K562 (cell line): Measurements from ENCODE around the gene NCL. TPM values are rescaled to one million over a fixed set of nuclear protein-coding genes. Genes with fewer than 3 reads are reported as not detected.

Source experiments
- ATAC-seq: fragments of 200-7000 bp; cut with Tn5 transposase; 3 replicates; pipeline ENCODE4 v1.9.1; 2020; ENCODE audit warnings: moderate library complexity
- BruUV-seq: library from RNA; stranded (reverse); fragments of 400-500 nt; replicated peaks from 2 replicates; lab custom pipeline; 2021; lab: Mats Ljungman, UMichigan
- CTCF ChIA-PET: fragments of 300-600 bp; formaldehyde crosslinking; extraction: SDS; loops from one replicate; lab custom pipeline; 2021; ENCODE audit warnings: low intra/inter-chr PET ratio; lab: Yijun Ruan, JAX
- POLR2A ChIA-PET: fragments of 300-600, 350-650 bp; sonication (Branson Sonifier 250); formaldehyde crosslinking; extraction: SDS; loops from one replicate; lab custom pipeline; 2021; ENCODE audit warnings: antibody characterized with exemption, inconsistent platforms; lab: Yijun Ruan, JAX
- DNase-seq, 4 experiments: peaks; one replicate each; pipeline versions ENCODE4 v3.0.0 to v3.0.0-alpha.2; 2011 to 2018; ENCODE audit warnings: low spot score in 3 of 4, mixed read lengths in 3 of 4; ENCODE audit errors: extremely low read depth in 1 of 4
- FAIRE-seq: peaks from 2 replicates; lab custom pipeline; 2011; peaks lifted over from hg19 to GRCh38; lab: Jason Lieb, UNC
- H2AFZ ChIP-seq: 2 replicates; pipeline ENCODE4 v1.6.0; 2011; ENCODE audit warnings: low read depth, low read length, control low read depth, inconsistent platforms
- H3K27ac ChIP-seq: fragments of 200-600 bp; 3 replicates; pipeline ENCODE4 v1.8.0; 2011; ENCODE audit warnings: low read depth, mild to moderate bottlenecking, control low read depth, inconsistent platforms, low read length, moderate library complexity, mixed read lengths; ENCODE audit errors: extremely low read depth
- H3K27me3 ChIP-seq, 2 experiments: fragments of 300-600 bp in 1 of 2; 2 replicates in 1 of 2; 3 replicates in 1 of 2; pipeline versions ENCODE4 v1.6.0 to v1.8.0; 2011; ENCODE audit warnings: inconsistent platforms in 2 of 2, low read length in 2 of 2, mild to moderate bottlenecking in 1 of 2, mixed read lengths in 1 of 2, moderate library complexity in 1 of 2; ENCODE audit not compliant: control insufficient read depth in 2 of 2, insufficient read depth in 2 of 2
- H3K36me3 ChIP-seq: fragments of 300-600 bp; 3 replicates; pipeline ENCODE4 v1.8.0; 2011; ENCODE audit warnings: mild to moderate bottlenecking, low read length, inconsistent platforms; ENCODE audit not compliant: control insufficient read depth, insufficient read depth
- H3K4me1 ChIP-seq, 2 experiments: fragments of 200-600 bp in 1 of 2; replicated peaks in 1 of 2; 2 replicates in 1 of 2; 3 replicates in 1 of 2; pipeline versions ENCODE4 v1.5.1 to v1.8.0; 2011; ENCODE audit warnings: inconsistent platforms in 2 of 2, low read length in 2 of 2, mild to moderate bottlenecking in 1 of 2, mixed read lengths in 1 of 2, moderate library complexity in 1 of 2; ENCODE audit not compliant: control insufficient read depth in 2 of 2, insufficient read depth in 2 of 2
- H3K4me2 ChIP-seq: 2 replicates; pipeline ENCODE4 v1.6.1; 2011; ENCODE audit warnings: low read length, control low read depth, inconsistent platforms, mixed read lengths; ENCODE audit not compliant: insufficient read depth
- H3K4me3 ChIP-seq: fragments of 200-600 bp; sonication (generic), shearing (Covaris generic); 2 replicates; pipeline ENCODE4 v1.5.1; 2016; ENCODE audit warnings: control low read depth, inconsistent platforms
- H3K79me2 ChIP-seq: fragments of 200-600 bp; 3 replicates; pipeline ENCODE4 v1.8.0; 2011; ENCODE audit warnings: low read length, inconsistent platforms; ENCODE audit not compliant: control insufficient read depth, insufficient read depth
- H3K9ac ChIP-seq, 2 experiments: 2 replicates each; pipeline versions ENCODE4 v1.6.0 to v1.6.1; 2011; ENCODE audit warnings: low read depth in 2 of 2, low read length in 2 of 2, control low read depth in 1 of 2, inconsistent platforms in 1 of 2, mild to moderate bottlenecking in 1 of 2, mixed read lengths in 1 of 2; ENCODE audit not compliant: insufficient read depth in 1 of 2
- H3K9me1 ChIP-seq: one replicate; pipeline ENCODE4 v1.6.0; 2011; ENCODE audit warnings: inconsistent platforms, mild to moderate bottlenecking, low read length, moderate library complexity; ENCODE audit not compliant: control insufficient read depth, insufficient read depth
- H3K9me3 ChIP-seq: replicated peaks from 2 replicates; pipeline ENCODE4 v1.5.1; 2011; ENCODE audit warnings: low read depth, low read length, inconsistent platforms; ENCODE audit not compliant: control insufficient read depth, insufficient read depth
- H4K20me1 ChIP-seq: replicated peaks from 2 replicates; pipeline ENCODE4 v1.6.1; 2011; ENCODE audit warnings: low read length, inconsistent platforms, mixed read lengths; ENCODE audit not compliant: control insufficient read depth, insufficient read depth
- E2F3 ChIP-seq: fragments of 250-450 bp; sonication (Bioruptor Pico); IDR thresholded peaks from 2 replicates; pipeline ENCODE4 v1.4.0; 2020; ENCODE audit warnings: mild to moderate bottlenecking
- KAT8 ChIP-seq: fragments of 450-650 bp; IDR thresholded peaks from 2 replicates; pipeline ENCODE4 v1.6.1; 2016; ENCODE audit warnings: low read depth, mild to moderate bottlenecking
- NFE2 ChIP-seq: IDR thresholded peaks from 2 replicates; pipeline ENCODE4 v1.6.1; 2014; ENCODE audit warnings: antibody characterized with exemption, low read depth
- NR2F6 ChIP-seq: fragments of 450-650 bp; formaldehyde crosslinking; IDR thresholded peaks from 2 replicates; pipeline ENCODE4 v1.4.0; 2020; ENCODE audit warnings: mild to moderate bottlenecking
- PHB2 ChIP-seq: fragments of 450-650 bp; IDR thresholded peaks from 2 replicates; pipeline ENCODE4 v1.6.1; 2017; ENCODE audit warnings: low read depth
- PHF21A ChIP-seq: fragments of 450-650 bp; IDR thresholded peaks from 2 replicates; pipeline ENCODE4 v1.6.1; 2017; ENCODE audit warnings: low read depth, borderline replicate concordance
- POLR3A ChIP-seq: IDR thresholded peaks from 2 replicates; pipeline ENCODE4 v1.6.1; 2011; ENCODE audit warnings: borderline replicate concordance, mild to moderate bottlenecking, moderate library complexity; ENCODE audit not compliant: insufficient read length, insufficient read depth; ENCODE audit errors: extremely low read depth
- RNF2 ChIP-seq: sonication (generic); IDR thresholded peaks from 2 replicates; pipeline ENCODE4 v1.6.1; 2016
- ZFP36 ChIP-seq: fragments of 150-350 bp; IDR thresholded peaks from 2 replicates; pipeline ENCODE4 v1.6.1; 2018; ENCODE audit warnings: low read length, low read depth; ENCODE audit not compliant: partially characterized antibody
- ZNF274 ChIP-seq: IDR thresholded peaks from 2 replicates; pipeline ENCODE4 v1.6.1; 2011; ENCODE audit warnings: low read depth, mild to moderate bottlenecking, low read length, moderate library complexity, borderline replicate concordance
- ZNF444 ChIP-seq: fragments of 250-450 bp; sonication (Bioruptor Pico); IDR thresholded peaks from 2 replicates; pipeline ENCODE4 v1.4.0; 2020; ENCODE audit warnings: mild to moderate bottlenecking, moderate library complexity
- WGBS: fragments of 100-300 bp; shearing (Covaris generic); methylation state at CpG from one replicate; pipeline ENCODE4 v1.1.6; 2016; ENCODE audit warnings: low coverage, mixed read lengths; ENCODE audit not compliant: insufficient coverage; ENCODE audit errors: missing lambda C conversion rate; 5-methylcytosine and 5-hydroxymethylcytosine counted together
- in situ Hi-C: fragments of 300-500 bp; cut with MboI; formaldehyde crosslinking; loops from 4 replicates; pipeline ENCODE4 v1.15.0; 2018; ENCODE audit warnings: inconsistent platforms, mixed read lengths
- intact Hi-C: fragments of 100-400 bp; cut with micrococcal nuclease; formaldehyde crosslinking; loops from 2 replicates; pipeline ENCODE4 v1.14.2; 2022
- polyA plus RNA-seq, 8 experiments: library from polyadenylated mRNA; depleted of rRNA in 4 of 8; stranded (reverse) in 5 of 8; unstranded in 3 of 8; fragments of >200 nt; fragmentation: Nextera tagmentation in 2 of 8; fragmentation: Illumina TruSeq in 1 of 8; extraction: Ambion mirVana in 2 of 8; extraction: Trizol in 1 of 8; gene quantifications; 2 replicates each; pipeline versions ENCODE4 v1.2.1 to v1.2.3, GENCODE V29; 2011 to 2014; ENCODE audit warnings: inconsistent platforms in 1 of 8, missing spikeins in 1 of 8
- total RNA-seq, 7 experiments: library from RNA; depleted of rRNA in 6 of 7; stranded (reverse); fragments of >200 nt in 6 of 7; fragmentation: Illumina TruSeq in 2 of 7; extraction: Trizol in 2 of 7; gene quantifications; 2 replicates each; pipeline versions ENCODE4 v1.2.1 to v1.2.3, GENCODE V29; 2011 to 2021; ENCODE audit warnings: low replicate concordance in 1 of 7
- TF ChIP-seq, protein P1 (sequence below): fragments of 450-650 bp; formaldehyde crosslinking; IDR thresholded peaks from 2 replicates; pipeline ENCODE4 v1.4.0; 2022; ENCODE audit warnings: mild to moderate bottlenecking, moderate library complexity
- TF ChIP-seq, protein P2 (sequence below): fragments of 450-650 bp; formaldehyde crosslinking; IDR thresholded peaks from 2 replicates; pipeline ENCODE4 v1.4.0; 2020; ENCODE audit warnings: mild to moderate bottlenecking, moderate library complexity
- TF ChIP-seq, protein P3 (sequence below): sonication (generic); formaldehyde crosslinking; IDR thresholded peaks from 2 replicates; pipeline ENCODE4 v1.8.1; 2023; ENCODE audit warnings: mild to moderate bottlenecking, missing genetic modification reagents, moderate library complexity
- TF ChIP-seq, protein P4 (sequence below): fragments of 450-650 bp; IDR thresholded peaks from 2 replicates; pipeline ENCODE4 v1.7.0; 2016; ENCODE audit warnings: borderline replicate concordance

The NCL gene
- total and polyA plus RNA-seq, 9 of the 15 experiments (the other 6 are each of a cell fraction or from before 2014, with no cell fraction given) = 80.9 to 732 (median 361) TPM

DNA sequence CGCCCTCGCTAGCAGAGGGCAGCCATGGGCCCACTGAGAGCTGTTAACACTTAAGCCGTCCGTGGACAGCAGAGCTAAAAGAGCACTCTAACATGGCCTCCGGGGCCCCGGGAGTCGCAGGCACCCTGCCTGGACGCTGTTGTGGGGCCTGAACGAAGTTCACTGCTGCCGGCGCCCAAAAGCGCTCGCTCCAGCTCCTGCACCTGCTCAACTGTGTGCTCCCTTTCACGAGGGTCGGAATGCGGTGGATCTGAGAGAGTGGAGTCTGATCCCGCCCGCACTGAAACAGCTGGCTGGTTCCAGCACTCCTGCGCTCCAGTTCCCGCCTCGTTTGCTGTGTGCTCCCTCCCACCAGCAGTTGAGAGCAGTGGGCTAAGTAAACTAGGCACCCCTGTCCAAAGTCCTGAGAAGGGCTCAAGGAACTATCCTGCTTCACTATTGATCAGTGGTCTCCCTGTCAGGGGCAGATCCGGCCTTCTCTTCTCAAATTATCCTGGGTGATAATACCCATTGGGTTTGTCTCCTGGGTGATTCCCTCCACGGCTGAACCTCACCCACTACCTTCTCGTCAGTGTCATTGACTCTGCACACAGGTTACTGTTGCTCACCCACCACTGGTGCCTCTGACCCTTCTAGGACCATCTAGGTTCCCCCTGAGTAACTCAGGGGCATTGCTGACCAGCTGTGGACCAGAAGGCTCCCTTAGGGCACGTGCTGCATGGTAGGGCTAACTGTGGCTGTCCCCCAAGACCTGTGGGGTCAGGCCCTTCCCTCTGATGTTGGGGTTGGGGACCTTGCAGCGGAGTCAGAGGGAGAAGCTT, 45.3 kb downstream of the NCL start:
- 17% methylated on average over 12 of the region's 26 CpGs for WGBS
- BruUV-seq = no TSS peak
- Histone ChIP-seq H3K36me3 (no peaks in the 10 kb centered on the region), H3K9me3 (no peaks in the 10 kb centered on the region), H3K9ac (no peak overlapping the region), H3K27ac (no peak overlapping the region), H4K20me1 (no peaks in the 10 kb centered on the region), H3K4me3 (no peak overlapping the region), H3K9me1 (no peaks in the 10 kb centered on the region), H2AFZ (0 out of 2 replicates have a peak overlapping the region, but pooled peaks have one; percentile 24), H3K4me1 (peaks cover 0 to 4% of the 10 kb centered on the region in 2 experiments; a peak in 3 of 5 replicates), H3K4me2 (no peak overlapping the region), H3K27me3 (peaks cover 6 to 30% of the 10 kb centered on the region in 2 experiments; a peak in 3 of 5 replicates), H3K79me2 (no peaks in the 10 kb centered on the region)
- FAIRE-seq = no peak
- in situ Hi-C loops (no loop called here), intact Hi-C loops (no loop called here)
- ChIA-PET POLR2A (no interaction called here), CTCF (no interaction called here)
- no peak for ATAC-seq
- no peak for DNase-seq
- TF ChIP-seq ZNF444 (CRISPR knock-in tag) (no peak), KAT8 (no peak), PHB2 (no peak), PHF21A (no peak), RNF2 (no peak), ZFP36 (no peak), NR2F6 (no peak), NFE2 (no peak), POLR3A (no peak), E2F3 (CRISPR knock-in tag) (no peak), ZNF274 (no peak)
- TF ChIP-seq, protein P1, sequence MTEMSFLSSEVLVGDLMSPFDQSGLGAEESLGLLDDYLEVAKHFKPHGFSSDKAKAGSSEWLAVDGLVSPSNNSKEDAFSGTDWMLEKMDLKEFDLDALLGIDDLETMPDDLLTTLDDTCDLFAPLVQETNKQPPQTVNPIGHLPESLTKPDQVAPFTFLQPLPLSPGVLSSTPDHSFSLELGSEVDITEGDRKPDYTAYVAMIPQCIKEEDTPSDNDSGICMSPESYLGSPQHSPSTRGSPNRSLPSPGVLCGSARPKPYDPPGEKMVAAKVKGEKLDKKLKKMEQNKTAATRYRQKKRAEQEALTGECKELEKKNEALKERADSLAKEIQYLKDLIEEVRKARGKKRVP (CRISPR knock-in tag) = no peak
- TF ChIP-seq, protein P2, sequence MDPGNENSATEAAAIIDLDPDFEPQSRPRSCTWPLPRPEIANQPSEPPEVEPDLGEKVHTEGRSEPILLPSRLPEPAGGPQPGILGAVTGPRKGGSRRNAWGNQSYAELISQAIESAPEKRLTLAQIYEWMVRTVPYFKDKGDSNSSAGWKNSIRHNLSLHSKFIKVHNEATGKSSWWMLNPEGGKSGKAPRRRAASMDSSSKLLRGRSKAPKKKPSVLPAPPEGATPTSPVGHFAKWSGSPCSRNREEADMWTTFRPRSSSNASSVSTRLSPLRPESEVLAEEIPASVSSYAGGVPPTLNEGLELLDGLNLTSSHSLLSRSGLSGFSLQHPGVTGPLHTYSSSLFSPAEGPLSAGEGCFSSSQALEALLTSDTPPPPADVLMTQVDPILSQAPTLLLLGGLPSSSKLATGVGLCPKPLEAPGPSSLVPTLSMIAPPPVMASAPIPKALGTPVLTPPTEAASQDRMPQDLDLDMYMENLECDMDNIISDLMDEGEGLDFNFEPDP (CRISPR knock-in tag) = no peak
- TF ChIP-seq, protein P3, sequence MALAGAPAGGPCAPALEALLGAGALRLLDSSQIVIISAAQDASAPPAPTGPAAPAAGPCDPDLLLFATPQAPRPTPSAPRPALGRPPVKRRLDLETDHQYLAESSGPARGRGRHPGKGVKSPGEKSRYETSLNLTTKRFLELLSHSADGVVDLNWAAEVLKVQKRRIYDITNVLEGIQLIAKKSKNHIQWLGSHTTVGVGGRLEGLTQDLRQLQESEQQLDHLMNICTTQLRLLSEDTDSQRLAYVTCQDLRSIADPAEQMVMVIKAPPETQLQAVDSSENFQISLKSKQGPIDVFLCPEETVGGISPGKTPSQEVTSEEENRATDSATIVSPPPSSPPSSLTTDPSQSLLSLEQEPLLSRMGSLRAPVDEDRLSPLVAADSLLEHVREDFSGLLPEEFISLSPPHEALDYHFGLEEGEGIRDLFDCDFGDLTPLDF = no peak
- TF ChIP-seq, protein P4, sequence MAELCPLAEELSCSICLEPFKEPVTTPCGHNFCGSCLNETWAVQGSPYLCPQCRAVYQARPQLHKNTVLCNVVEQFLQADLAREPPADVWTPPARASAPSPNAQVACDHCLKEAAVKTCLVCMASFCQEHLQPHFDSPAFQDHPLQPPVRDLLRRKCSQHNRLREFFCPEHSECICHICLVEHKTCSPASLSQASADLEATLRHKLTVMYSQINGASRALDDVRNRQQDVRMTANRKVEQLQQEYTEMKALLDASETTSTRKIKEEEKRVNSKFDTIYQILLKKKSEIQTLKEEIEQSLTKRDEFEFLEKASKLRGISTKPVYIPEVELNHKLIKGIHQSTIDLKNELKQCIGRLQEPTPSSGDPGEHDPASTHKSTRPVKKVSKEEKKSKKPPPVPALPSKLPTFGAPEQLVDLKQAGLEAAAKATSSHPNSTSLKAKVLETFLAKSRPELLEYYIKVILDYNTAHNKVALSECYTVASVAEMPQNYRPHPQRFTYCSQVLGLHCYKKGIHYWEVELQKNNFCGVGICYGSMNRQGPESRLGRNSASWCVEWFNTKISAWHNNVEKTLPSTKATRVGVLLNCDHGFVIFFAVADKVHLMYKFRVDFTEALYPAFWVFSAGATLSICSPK = no peak
